NCI-H446 treated with DMSO at 0.1 percent for 48 hours (cell line): ENCODE results near the gene MYLK4.

ENCODE experiments used
- DNase-seq: peaks from one replicate; lab custom pipeline; 2025; lab: John Stamatoyannopoulos, UW

Gene MYLK4

DNA sequence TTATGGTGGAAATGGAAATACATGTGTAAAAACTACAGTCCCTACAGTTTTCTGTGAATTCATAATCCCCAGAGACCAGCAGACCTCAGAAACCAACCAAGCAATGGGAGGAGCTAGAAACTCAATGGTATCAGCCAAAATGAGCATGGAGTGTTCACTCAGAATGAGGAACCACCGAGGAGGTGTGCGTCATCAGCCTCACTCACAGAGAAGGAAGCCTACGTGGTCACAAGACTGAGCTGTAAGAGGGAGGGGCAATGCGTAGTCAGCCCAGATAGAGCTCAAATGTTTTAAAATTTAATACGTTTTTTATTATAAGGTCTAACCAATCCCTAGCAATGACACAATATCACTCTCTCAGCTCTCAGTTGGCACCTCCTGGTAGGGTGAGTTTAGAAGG is 17.4 kb downstream of the MYLK4 start:
- DNase-seq = no peak

DNA sequence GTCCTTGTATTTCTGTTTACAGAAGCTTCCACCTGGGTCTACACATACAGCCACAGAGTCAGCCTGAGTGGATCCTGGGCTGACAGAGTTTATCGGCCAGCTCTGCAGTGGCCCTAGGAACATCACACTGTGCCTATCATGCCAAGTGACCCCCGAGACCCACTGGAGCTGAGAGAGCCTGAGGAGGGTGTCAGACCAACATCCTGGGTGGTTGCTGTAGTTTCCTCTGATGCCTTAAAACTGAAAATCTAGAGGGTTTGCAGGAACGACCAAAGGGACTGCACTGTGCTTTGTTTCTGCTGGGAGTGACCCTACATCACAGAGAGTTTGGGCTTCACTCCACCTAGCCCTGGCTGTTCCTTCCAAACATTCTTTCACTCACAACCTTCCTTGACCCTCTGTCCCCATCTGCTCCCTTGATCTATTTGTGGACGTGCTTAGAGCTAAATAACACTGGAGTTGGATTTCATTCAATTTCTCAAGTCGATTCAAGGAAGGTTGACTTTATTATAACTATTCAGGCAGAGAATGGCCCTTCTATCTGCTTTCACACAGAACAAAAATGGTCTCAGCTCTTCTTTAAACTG is 18.1 kb downstream of the MYLK4 start:
- no peak for DNase-seq

DNA sequence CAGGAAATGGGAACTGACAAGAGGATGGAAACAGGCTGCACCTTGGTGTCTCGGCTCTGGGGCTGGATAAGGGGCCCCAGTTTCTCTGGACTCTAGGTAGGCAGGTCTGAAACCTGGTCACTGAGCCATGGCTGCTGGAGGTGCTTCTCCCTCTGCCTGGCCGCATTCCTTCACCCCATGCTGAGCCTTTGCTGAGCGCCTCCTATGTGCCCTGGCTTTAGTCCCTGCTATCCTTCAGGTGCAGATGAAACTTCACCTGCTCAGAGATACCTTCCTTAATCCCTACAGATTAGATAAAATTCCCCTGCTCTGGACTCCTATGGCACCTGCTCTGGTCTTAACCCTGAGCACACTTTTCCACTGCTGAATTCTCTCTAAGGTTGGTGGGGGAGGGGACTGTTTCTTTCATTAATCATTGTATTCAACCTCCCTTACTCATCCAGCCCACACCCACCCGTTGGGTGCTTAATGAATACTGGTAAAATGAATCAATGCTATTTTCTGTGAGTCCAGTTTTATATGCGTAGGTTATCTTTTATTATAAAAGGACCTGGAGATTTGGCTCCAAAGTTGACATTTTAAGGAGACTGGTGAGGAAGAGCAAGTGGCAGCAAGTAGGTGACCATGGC is 19.3 kb downstream of the MYLK4 start:
- DNase-seq = no peak

DNA sequence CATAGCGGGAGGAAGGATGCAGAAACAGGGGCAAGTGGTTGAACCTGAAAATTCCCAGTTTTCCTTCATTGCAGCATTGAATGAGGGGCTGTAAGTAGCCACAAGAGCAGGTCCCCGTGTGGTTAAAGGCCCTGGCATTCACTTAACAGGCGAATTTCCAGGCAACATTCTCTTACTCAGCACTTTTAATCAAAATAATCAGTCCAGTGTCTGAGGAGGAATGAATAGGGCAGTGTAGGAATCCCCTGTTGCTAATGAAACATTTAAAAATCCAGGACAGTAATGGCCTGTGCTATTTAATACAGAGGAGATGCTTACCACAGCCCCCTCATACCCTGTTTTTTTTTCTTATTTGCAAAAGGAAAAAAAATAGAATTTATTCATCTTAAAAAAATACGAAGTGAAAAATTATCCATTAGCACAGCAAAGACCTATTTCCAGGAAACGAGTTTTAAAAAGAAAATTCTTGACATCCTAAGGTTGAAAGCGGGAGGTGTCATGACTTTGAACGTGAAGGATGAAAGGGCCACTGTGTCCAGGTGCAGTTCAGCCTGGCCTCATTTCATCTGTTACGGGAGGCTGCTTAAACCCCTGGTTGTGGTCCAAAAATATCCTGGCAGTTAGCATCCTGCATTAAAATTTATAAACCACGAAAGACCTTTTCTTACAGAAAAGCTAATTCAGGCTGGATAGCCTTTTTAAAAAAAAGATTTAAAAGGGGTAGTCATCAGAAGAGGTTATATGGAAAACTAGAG is 20.2 kb downstream of the MYLK4 start:
- no peak for DNase-seq

- no peak for DNase-seq
These were observed 20.8 kb downstream of the MYLK4 start for GRCh38 chr6:2729921-2730320.

DNA sequence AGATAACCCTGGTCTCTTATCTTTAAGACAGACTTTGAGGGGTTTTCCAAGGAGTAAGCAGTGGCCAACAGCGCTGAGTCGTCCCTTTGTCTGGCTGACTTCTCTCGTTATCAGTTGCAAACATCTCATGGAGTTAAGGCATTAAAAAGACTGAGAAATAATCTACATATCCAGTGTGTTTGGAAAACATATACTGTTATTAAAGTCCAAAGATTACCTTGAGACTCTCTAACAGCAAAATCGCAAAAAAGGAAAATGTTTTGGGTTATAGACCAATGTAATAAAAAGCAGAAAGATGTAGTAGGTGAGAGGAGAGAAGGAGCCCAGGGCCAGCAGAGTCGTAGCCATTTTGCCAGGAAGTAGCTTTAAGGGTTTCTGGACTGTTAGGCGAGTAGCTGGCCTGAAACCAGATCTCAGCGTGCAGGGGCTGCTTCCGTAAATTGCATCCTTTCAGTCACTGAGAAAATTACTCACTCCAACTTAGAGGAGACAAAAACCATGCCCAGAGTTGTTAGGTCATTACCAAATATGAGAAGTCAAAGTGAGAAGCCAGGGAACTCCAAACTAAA is 24.6 kb downstream of the MYLK4 start:
- no peak for DNase-seq

DNA sequence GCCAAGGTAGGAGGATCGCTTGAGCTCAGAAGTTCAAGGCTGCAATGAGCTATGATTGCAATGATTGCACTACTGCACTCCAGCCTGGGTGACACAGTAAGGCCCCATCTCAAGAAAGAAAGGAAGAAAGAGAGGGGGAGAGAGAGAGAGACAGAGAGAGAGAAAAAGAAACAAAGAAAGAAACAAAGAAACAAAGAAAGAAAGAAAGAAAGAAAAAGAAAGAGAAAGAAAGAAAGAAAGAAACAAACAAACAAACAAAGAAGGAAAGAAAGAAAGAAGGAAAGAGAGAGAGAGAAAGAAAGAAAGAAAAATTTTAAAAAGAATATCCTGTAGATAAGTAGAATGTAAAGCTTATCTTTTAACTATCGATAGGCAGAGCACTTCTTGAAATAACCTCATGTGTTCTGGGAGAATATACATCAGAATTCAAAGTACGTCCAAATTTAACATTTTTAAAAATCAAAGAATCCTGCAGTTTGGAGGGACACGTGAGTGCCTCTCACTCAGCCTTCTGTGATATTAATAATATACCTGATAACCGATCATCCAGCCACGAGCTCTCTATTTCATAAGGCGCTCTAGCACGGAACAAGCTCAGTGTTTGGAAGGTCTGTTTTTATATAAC is 25.2 kb downstream of the MYLK4 start:
- DNase-seq = no peak

GRCh38 chr6:2721219-2721618 is 29.5 kb downstream of the MYLK4 start:
- no peak for DNase-seq

GRCh38 chr6:2719093-2719455 is 31.6 kb downstream of the MYLK4 start:
- no peak for DNase-seq

DNA sequence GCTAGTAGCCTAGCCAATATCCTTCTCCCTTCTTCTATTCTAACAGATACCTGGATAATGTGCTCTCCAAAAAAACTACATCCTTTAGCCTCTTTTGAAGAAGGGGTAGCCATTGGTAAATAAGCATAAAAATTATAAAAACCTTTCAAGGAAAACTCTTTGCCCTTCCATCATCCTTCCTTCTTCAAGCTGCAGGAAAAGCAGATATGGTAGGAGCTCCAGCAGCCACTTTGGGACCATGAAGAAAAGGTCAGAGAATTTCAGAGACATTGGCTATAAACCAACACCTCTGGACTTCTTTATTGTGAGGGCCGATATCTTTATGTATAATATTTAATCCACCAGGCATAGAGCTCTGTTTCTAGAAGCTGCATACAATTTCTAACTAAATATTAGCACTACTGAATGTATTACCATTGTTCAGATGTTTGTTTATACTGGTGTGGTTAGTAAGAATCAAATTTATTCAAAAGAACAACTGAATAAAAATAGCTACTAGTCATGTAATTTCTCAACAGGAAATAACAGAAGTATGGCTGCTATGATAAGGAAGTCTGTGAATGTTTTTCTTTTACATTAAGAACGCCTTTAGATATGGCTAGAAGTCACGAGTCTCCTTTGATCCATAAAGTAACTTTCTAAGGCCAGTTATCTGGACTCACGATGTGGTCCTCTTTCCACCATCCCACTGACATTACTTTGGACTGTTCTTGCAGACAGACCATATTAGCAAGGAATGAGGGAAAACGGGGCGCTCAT is 32.2 kb downstream of the MYLK4 start:
- no peak for DNase-seq

- no peak for DNase-seq
These were observed 33.6 kb downstream of the MYLK4 start for GRCh38 chr6:2716936-2717700.

GRCh38 chr6:2715737-2716136 is 35.0 kb downstream of the MYLK4 start:
- no peak for DNase-seq

- DNase-seq = peak; percentile 37
These were observed 36.4 kb downstream of the MYLK4 start for GRCh38 chr6:2714111-2714895.

- no peak for DNase-seq
These were observed 37.1 kb downstream of the MYLK4 start for GRCh38 chr6:2713473-2714110.

DNA sequence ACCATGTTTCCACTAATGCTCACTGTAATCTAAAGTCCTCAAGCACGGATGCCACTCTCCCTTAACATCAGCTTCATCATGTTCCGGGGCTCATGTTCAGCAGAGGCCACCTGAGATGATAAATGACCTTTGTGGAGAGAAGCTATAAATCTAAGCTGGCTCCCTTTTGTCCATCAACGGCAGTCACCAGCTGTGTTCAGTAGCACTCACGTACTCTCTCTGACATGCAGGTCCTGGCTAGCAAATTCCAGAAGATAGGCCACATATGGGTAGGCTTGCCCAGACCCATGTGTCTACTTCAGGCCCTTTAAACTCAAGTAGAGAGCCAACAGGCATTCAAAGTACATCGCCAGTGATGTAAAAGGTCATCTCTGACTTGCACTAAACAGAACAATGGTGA is 38.6 kb downstream of the MYLK4 start:
- no peak for DNase-seq

DNA sequence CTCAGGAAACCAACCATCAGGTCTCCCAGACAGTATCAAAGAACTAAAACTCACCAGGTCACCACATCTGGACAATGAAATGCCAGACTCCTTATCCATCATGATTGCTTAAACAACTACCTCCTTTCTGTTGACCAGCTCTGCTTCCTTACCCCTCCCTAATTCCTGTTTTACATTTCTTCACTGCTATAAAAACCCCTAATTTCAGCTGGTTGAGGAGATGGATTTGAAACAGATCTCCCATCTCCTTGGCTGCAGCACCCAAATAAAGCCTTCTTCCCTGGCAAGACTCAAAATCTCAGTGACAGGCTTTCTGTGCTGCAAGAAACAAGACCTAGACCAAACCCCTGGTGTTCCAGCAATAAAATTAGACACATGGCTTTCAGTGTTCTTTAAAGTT is 40.3 kb downstream of the MYLK4 start:
- DNase-seq = no peak

GRCh38 chr6:2708456-2708855 is 42.3 kb downstream of the MYLK4 start:
- no peak for DNase-seq

GRCh38 chr6:2706558-2706957 is 44.2 kb downstream of the MYLK4 start:
- DNase-seq = no peak

DNA sequence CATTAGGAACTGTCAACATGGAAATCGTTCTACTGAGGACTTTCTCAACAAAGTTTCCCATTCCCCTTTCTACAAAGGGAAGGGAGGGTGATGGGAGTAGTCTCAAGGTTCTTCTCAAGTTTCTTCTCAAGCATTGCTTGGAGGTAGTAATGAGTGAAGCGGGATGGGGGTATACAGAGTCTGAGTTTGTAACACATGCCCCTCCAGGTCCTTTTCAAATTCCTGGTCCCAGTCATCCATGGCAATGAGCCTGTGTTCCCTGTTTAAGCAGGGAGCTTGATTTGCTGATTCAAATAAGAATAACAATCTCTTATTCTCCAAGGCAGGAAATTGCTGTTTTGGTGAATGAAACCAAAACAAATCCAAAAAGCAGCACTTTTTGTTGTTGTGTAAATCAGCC is 45.5 kb downstream of the MYLK4 start:
- DNase-seq = no peak

DNA sequence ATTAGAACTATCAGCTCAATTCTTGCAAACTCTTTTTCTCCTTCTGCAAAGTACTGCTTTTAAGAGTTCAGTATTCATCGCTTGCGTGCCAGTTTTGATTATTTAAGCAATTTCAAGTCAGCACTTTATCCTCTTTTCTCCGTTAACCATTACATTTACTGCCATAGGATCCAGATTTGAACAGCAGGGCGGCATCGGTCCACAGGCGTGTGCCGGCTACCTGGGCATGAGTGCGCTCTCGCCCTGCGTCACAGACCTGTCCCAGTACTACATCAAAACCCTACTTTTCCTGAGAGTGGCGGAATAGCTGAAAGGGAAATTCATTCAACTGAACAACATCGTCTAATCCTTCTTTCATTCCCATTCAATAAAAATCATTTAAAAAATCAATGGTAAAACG is 53.4 kb downstream of the MYLK4 start:
- DNase-seq = no peak
